NCI-H146 (cell line): ENCODE data around the gene CCDC102A.

Experiments
- DNase-seq: peaks from one replicate; lab custom pipeline; 2025; lab: John Stamatoyannopoulos, UW

CCDC102A gene

GRCh38 chr16:57537581-57538234 is 1.3 kb upstream of the CCDC102A start:
- no peak for DNase-seq

GRCh38 chr16:57537194-57537505 is 779 bp upstream of the CCDC102A start:
- DNase-seq: no peak

GRCh38 chr16:57535680-57536305 is 578 bp downstream of the CCDC102A start:
- peak; percentile 66 for DNase-seq

GRCh38 chr16:57534881-57535658 is 1.3 kb downstream of the CCDC102A start:
- no peak for DNase-seq

GRCh38 chr16:57534337-57534880 is 2.0 kb downstream of the CCDC102A start:
- no peak for DNase-seq

GRCh38 chr16:57533431-57534336 is 2.7 kb downstream of the CCDC102A start:
- DNase-seq: no peak

GRCh38 chr16:57532266-57532625 is 4.1 kb downstream of the CCDC102A start:
- no peak for DNase-seq

GRCh38 chr16:57531635-57532265 is 4.6 kb downstream of the CCDC102A start:
- DNase-seq: no peak

GRCh38 chr16:57531253-57531575 is 5.2 kb downstream of the CCDC102A start:
- no peak for DNase-seq

- DNase-seq: no peak
These were observed 5.7 kb downstream of the CCDC102A start for GRCh38 chr16:57530522-57531252.

- DNase-seq: no peak
These were observed 6.3 kb downstream of the CCDC102A start for GRCh38 chr16:57530104-57530521.

GRCh38 chr16:57529391-57530103 is 6.8 kb downstream of the CCDC102A start:
- DNase-seq: no peak

- no peak for DNase-seq
These were observed 7.6 kb downstream of the CCDC102A start for GRCh38 chr16:57528499-57529390.

- DNase-seq: no peak
These were observed 8.6 kb downstream of the CCDC102A start for GRCh38 chr16:57527610-57528360.

- DNase-seq: no peak
These were observed 9.3 kb downstream of the CCDC102A start for GRCh38 chr16:57527027-57527426.

- DNase-seq: no peak
These were observed 9.9 kb downstream of the CCDC102A start for GRCh38 chr16:57526498-57526897.

- DNase-seq: no peak
These were observed 10.6 kb downstream of the CCDC102A start for GRCh38 chr16:57525761-57526160.

GRCh38 chr16:57522960-57523359 is 13.4 kb downstream of the CCDC102A start:
- no peak for DNase-seq
